Dendritic cell treated with granulocyte-macrophage colony-stimulating factor and Interleukin-4, amounts not matched to agents 40 ng/mL and 50 ng/mL, for 4 days (primary cell): ENCODE data around the gene COLEC11.
"Not testable (repeated sequence)": the region's sequence is repeated elsewhere in the genome, so short reads cannot be mapped to it uniquely, and the experiment has no call there.

Experiments used
- H3K27ac Mint-ChIP-seq: one replicate; pipeline ENCODE4 v1.8.0; 2022; ENCODE audit warnings: mild to moderate bottlenecking, mixed read lengths
- H3K27me3 Mint-ChIP-seq: one replicate; pipeline ENCODE4 v1.8.0; 2022; ENCODE audit warnings: mild to moderate bottlenecking, mixed read lengths
- H3K36me3 Mint-ChIP-seq: one replicate; pipeline ENCODE4 v1.8.0; 2022; ENCODE audit warnings: low read depth, mixed read lengths
- H3K4me1 Mint-ChIP-seq: one replicate; pipeline ENCODE4 v1.8.0; 2022; ENCODE audit warnings: low read depth, mixed read lengths
- H3K4me3 Mint-ChIP-seq: one replicate; pipeline ENCODE4 v1.8.0; 2022; ENCODE audit warnings: mild to moderate bottlenecking, moderate library complexity, mixed read lengths
- H3K9me3 Mint-ChIP-seq: one replicate; pipeline ENCODE4 v1.8.0; 2022; ENCODE audit warnings: mixed read lengths
- intact Hi-C: fragments of 100-400 bp; cut with micrococcal nuclease; formaldehyde crosslinking; loops from one replicate; pipeline ENCODE4 v1.15.0; 2022

COLEC11 gene

DNA sequence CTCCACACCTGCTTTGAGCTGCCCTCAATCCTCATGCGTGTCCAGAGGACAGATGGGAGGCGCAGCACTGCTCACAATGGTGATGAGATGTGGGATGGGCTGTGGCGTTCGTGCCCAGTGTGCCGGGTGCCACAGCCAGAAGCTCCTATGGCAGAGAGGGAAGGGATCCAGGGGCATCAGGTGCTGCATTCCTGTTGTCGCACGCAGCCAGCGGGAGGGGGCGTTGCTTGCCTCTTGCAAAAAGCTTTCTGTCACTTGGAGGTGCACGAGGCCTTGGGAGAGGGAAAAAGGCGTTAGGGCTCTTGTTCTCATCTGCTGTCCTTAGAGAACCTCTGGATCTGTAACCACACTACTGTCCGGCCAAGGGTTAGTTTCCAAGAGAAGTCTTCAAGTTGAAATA, 33.9 kb downstream of the COLEC11 start:
- Mint-ChIP-seq H3K27me3 (no peaks in the 10 kb centered on the region), H3K27ac (no peak overlapping the region), H3K36me3 (no peaks in the 10 kb centered on the region), H3K4me3 (no peak overlapping the region), H3K4me1 (no peaks in the 10 kb centered on the region), H3K9me3 (no peaks in the 10 kb centered on the region)
- intact Hi-C loops = no loop called here

DNA sequence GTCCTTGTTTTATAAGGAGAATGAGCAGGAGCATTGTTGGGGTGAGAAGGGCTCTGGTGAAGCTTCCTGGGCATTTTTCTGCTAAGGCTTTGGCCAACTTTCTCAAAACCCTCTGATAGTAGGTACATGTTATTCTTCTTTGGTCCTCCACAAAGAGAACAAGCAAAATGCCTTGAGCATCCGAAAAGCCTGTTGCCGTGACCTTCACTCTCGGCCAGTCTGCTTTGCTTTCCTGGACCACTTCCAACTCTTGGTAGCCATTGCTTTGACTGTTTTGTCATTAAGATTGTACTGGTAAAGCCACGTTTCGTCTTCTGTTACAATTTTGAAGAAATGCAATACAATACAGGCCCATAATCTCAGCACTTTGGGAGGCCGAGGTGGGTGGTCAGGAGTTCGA, 35.7 kb downstream of the COLEC11 start:
- Mint-ChIP-seq H3K9me3 (no peaks in the 10 kb centered on the region), H3K4me3 (no peak overlapping the region), H3K27me3 (no peaks in the 10 kb centered on the region), H3K4me1 (no peaks in the 10 kb centered on the region), H3K27ac (no peak overlapping the region), H3K36me3 (no peaks in the 10 kb centered on the region)
- intact Hi-C loops = no loop called here

DNA sequence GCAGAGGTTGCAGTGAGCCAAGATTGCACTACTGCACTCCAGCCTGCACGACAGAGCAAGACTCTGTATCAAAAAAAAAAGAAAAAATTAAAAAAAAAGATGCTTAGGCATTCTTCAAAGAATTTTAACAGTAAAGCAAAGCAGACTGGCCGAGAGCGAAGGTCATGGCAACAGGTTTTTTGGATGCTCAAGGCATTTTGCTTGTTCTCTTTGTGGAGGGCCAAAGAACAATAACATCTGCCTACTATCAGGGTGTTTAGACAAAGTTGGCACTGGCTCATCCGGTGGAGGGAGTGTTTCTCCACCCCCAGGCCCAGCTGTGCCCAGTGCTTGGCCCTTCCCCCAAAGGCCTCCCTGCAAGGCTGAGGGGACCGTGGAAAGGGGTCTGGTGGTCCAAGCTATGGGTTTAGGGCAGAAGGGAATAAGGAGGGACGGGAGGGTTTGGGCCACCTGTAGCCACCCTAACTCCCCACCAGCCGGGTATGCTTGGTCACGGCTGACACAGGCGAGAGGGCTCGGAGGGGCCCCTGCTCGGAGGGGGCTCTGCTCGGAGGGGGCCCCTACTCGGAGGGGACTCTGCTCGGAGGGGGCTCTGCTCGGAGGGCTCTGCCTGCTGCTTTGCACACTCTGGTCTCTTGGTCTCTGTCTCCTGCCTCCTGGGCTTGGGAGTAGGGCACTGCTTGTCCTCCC, 36.4 kb downstream of the COLEC11 start:
- no peaks in the 10 kb centered on the region for H3K36me3 Mint-ChIP-seq
- no peaks in the 10 kb centered on the region for H3K9me3 Mint-ChIP-seq
- no peaks in the 10 kb centered on the region for H3K27me3 Mint-ChIP-seq
- H3K27ac Mint-ChIP-seq = no peak overlapping the region
- no peaks in the 10 kb centered on the region for H3K4me1 Mint-ChIP-seq
- intact Hi-C loops = no loop called here
- H3K4me3 Mint-ChIP-seq = no peak overlapping the region

DNA sequence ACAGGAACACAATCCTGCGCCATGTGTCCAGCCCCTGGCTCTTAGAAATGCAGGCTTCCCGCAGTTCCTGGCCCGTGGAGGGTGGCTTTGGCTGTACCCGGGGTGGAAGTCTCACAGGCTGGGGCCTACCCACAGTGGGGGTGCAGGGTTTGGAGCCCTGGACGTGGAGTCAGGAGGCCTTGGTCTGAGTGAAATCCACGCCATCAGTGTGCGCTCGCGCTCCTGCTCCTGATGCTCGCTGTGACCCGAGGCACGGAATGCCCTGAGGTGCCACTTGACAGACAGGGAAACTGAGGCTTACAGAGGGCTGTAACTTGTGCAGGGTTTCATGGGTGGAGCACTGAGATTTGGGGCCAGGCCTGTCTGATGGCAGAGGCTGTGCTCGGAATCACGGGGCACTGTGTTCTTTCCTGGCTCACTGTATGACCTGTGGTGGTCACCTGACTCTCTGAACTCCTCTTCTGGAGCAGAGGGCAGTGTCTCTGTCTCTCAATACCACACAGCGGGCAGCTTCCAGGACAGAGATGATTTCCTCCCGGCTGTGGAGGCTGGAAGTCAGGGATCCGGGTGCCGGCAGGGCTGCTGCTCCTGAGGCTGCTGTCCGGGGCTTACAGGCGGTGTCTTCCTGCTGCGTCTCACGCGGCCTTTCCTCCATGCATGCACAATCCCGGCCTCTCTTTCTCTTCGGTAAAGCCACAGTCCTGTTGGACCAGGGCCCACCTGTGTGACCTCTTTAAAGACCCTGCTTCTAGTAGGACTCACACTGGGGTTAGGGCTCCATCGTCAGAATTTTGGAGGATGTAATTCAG, 37.1 kb downstream of the COLEC11 start:
- H3K27me3 Mint-ChIP-seq = no peaks in the 10 kb centered on the region

DNA sequence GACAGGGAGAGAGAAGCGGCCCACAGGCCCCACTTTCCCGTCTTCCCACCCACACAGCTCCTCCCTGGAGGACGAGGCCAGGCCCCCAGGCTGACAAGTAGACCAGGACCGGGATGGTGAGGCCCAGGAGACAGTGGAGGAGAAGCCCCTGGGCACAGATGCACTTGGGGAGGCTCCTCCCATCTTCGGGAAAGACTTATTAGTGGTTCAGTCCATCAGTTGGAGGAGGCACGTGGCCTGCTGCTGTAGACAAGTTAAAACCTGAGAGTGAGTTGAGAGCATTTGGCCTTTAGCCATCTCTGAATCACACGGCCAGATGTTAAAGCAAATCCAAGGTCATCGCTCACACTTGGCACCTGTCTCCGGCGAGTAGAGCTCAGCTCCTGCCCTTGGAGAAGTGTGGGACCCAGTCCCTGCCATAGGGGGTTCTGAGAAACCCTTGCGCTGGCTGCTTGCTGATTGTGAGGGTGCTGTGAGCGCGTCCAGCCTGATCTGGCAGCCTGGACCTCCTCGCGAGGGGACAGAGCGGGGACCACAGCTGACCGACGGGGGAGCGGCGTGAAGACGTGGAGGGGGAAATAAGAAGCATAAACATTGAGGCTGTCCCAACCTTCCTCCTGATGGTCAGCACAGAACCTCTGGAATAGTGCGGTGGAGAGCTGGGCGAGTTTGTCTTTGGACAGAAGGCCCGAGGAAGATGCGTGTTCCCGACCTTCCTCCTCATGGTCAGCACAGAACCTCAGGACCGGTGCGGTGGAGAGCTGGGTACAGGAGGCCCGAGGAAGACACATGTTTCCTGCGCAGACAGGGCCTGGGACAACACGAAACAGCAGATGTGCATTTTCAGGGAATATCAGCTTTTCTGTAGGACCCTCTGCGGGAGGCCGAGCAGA, 38.4 kb downstream of the COLEC11 start:
- intact Hi-C loops = no loop called here
- Mint-ChIP-seq H3K27ac (no peak overlapping the region), H3K27me3 (no peaks in the 10 kb centered on the region), H3K9me3 (no peaks in the 10 kb centered on the region), H3K36me3 (no peaks in the 10 kb centered on the region), H3K4me3 (no peak overlapping the region), H3K4me1 (no peaks in the 10 kb centered on the region)

More for the DNA sequence above, 37.1 kb downstream of the COLEC11 start:
- intact Hi-C loops = no loop called here
- Mint-ChIP-seq H3K4me3 (no peak overlapping the region), H3K9me3 (no peaks in the 10 kb centered on the region), H3K4me1 (no peaks in the 10 kb centered on the region), H3K27ac (no peak overlapping the region), H3K36me3 (no peaks in the 10 kb centered on the region)

DNA sequence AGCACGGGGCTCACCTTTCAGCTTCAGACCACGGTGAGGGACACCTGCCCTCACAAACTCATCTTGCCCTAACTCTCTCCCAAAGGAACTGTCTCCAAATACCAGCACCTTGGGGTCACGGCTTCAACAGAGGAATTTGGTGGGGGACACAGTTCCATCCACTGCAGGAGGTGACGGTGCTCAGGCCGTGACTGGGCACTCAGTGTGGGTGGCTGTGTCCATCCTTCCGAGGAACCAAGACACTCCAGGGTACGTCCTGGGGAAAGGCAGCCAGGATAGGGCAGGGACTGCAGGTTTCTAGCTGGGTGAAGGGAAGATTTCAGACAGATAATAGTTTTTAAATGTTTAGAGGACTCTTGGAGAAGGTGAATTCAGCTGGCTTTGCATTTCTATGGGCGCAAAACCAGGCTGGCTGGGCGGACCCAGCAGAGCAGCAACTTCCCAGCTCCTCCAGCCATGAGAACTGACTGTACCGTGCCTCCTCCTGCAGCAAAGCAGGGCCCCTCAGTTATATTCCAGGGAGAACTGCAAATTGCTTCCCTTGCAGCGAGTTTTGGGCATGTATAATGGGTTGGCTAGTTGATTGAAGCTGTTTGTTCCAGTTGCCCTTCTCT, 39.2 kb downstream of the COLEC11 start:
- Mint-ChIP-seq H3K36me3 (no peaks in the 10 kb centered on the region), H3K4me1 (no peaks in the 10 kb centered on the region), H3K4me3 (no peak overlapping the region), H3K27me3 (no peaks in the 10 kb centered on the region), H3K27ac (no peak overlapping the region), H3K9me3 (no peaks in the 10 kb centered on the region)
- intact Hi-C loops = no loop called here

DNA sequence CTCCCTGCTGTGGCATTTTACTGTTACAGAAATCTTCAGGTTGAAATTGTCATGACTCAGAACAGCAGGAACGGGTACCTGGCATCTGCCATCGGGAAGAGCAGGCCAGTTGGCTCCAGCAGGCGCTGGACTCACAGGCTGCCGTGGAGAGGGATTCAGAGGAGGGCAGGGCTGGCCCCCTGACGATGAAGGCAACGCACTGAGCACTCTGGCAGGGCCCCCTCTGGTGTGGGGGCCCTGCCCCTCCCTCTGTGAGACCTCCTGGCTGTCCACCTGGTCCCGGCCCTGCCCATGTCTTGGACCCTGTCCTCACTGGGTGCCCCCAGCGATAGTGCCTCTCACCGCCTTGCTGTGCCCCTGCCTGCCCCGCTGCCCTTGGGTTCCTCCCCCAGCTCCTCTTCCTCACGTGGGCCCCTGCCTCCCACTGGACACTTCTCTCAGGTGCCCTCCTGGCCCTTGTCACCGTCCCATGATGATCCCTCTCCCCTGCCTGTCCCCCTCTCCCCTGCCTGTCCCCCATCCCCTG, 39.7 kb downstream of the COLEC11 start:
- Mint-ChIP-seq H3K4me3 (no peak overlapping the region), H3K4me1 (no peaks in the 10 kb centered on the region), H3K36me3 (no peaks in the 10 kb centered on the region), H3K27me3 (no peaks in the 10 kb centered on the region), H3K9me3 (no peaks in the 10 kb centered on the region), H3K27ac (no peak overlapping the region)
- intact Hi-C loops = no loop called here

DNA sequence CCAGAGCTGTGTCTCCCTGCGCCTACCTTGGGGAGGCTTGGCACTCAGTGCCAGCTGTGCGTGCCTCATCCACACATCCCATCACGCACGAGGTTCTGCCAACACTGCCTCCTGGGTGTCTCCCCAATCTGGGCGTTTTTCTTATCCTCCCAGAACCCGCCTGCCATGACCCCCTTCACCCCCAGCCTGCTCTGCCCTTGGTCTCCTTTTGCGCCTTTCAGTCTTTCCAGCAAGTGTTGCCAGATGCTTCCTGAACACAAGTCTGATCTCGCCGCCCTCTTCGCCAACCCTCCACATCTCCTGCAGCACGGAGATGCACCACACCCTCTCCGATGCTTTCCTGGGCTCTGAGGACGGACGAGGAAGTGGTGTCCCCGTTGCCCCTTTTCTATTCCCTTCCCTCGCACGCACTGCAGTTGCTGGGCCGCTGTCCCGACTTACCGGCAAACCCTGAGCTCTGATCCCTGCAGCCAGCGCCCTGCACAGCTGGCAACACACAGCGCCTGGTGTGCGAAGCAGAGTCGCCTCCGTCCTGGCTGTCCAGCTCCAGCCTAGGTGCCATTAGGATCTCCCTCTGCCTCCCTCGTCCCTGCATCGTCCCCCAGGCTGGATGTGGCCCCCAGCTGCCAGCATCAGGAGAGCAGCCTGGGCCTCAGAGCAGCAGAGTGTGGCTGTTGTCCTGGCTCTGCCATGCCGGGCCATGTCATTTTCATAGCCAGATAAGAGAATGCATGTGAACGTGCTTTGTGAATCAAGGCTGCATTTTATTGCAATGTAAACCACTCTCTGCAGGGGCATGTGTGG, 40.5 kb downstream of the COLEC11 start:
- H3K4me1 Mint-ChIP-seq = no peaks in the 10 kb centered on the region
- no peaks in the 10 kb centered on the region for H3K27me3 Mint-ChIP-seq
- H3K36me3 Mint-ChIP-seq = no peaks in the 10 kb centered on the region
- H3K4me3 Mint-ChIP-seq = no peak overlapping the region
- intact Hi-C loops = no loop called here
- no peaks in the 10 kb centered on the region for H3K9me3 Mint-ChIP-seq
- H3K27ac Mint-ChIP-seq = no peak overlapping the region

DNA sequence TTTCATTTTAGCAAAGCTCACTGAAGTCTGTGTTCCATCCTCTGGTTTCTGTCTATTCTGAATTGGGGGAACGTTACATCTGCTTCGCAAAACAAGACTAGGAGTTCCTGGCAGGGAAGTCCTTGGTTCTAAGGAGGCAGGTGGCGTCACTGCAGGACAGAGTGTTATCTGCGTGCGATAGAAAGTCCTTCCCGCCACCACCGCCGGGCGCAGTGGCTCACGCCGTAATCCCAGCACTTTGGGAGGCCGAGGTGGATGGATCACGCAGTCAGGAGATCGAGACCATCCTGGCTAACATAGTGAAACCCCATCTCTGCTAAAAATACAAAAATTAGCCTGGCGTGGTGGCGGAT, 41.0 kb downstream of the COLEC11 start:
- H3K4me3 Mint-ChIP-seq, intact Hi-C loops, H3K27me3 Mint-ChIP-seq, H3K27ac Mint-ChIP-seq, H3K4me1 Mint-ChIP-seq, H3K36me3 Mint-ChIP-seq, H3K9me3 Mint-ChIP-seq: not testable (repeated sequence)

DNA sequence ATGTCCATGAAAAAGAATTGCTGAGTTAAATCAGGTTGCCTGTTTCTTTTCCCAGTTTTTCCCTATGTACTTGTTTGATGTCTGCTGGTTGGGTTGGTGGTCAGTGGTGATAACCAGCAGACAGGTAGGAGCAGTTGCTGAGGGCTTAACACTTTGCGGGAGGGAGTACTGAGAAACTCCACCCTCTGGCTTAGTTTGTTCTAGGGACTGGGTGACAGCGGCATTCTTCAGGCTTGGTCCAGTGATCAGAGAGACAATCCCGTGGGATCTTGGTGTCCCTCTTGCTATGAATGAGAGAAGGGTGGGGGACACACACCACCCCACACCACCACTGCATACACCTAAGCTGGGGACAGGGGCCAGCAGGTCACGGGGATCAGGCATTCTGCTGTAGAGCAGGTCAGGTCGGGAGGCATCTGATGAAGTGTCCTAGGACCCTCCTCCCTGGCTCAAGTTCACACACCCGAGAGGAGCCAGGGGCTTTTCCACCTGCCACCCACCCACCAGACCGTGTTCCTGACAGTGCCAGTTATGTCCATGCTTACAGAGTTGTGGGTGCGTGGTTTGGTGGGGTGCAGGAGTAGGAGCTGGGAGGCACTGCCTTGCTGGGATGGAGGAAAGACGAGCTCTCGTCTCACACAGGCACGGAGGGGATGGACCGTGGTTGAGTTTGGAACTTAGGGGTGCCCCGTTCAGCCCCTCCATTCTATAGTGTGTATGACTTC, 41.8 kb downstream of the COLEC11 start:
- H3K36me3 Mint-ChIP-seq = no peaks in the 10 kb centered on the region
- no peak overlapping the region for H3K27ac Mint-ChIP-seq
- no peaks in the 10 kb centered on the region for H3K27me3 Mint-ChIP-seq
- intact Hi-C loops = no loop called here
- H3K4me3 Mint-ChIP-seq = no peak overlapping the region
- H3K9me3 Mint-ChIP-seq = no peaks in the 10 kb centered on the region
- H3K4me1 Mint-ChIP-seq = no peaks in the 10 kb centered on the region

DNA sequence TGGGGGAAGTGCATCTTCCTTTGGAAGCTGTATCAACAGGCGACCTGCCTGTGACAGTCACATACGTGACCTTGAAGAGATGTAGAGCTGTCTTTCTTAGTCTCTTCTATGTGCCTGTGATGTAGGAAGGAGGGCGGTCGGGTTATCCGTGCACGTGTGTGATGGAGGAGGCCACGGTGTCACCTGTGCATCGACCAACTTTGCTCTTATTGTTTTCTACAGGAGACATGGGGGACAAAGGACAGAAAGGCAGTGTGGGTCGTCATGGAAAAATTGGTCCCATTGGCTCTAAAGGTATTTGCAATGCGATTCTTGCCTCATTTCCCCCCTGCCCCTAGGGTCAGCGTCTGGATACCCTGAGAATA, 42.4 kb downstream of the COLEC11 start:
- intact Hi-C loops = no loop called here
- no peaks in the 10 kb centered on the region for H3K9me3 Mint-ChIP-seq
- H3K27ac Mint-ChIP-seq = no peak overlapping the region
- no peak overlapping the region for H3K4me3 Mint-ChIP-seq
- H3K36me3 Mint-ChIP-seq = no peaks in the 10 kb centered on the region
- no peaks in the 10 kb centered on the region for H3K27me3 Mint-ChIP-seq
- no peaks in the 10 kb centered on the region for H3K4me1 Mint-ChIP-seq

DNA sequence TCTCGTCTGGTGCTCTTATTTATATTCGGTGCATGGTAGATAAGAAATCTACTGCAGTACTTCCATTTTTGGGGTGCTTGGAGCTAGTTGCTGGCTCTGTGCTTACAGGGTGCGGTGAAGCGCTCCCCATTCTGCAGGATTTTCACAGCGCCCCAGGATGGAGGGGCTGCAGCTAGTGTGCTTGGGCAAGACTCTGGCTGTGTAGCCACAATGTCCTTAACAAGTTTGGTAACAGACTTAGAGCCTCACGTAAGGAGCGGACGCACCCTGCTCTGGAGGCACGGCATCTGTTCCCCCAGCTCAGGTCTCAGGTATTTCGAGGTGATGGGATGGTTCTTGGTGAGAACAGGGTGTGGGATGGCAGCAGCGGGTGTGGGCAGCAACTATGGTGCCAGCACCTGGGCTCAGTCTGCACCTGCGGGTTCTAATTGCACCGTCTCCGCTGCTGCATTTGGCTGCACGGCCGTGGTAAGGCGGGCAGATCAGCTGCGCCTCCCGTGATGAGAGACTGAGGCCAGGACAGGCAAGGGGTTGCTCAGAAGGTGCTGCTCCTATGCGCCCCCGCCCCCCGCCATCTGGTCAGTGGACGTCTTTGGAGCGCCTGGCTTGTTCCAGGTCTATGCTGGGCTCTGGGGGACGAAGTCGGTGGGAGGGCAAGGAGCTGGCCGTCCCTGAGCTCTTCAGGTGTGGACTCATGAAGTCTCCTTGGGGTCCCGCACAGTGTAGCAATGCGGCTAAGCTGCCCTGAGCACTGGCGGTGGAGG, 43.0 kb downstream of the COLEC11 start:
- no peaks in the 10 kb centered on the region for H3K4me1 Mint-ChIP-seq
- H3K9me3 Mint-ChIP-seq = no peaks in the 10 kb centered on the region
- intact Hi-C loops = no loop called here
- H3K27ac Mint-ChIP-seq = no peak overlapping the region
- H3K4me3 Mint-ChIP-seq = no peak overlapping the region
- H3K36me3 Mint-ChIP-seq = no peaks in the 10 kb centered on the region
- no peaks in the 10 kb centered on the region for H3K27me3 Mint-ChIP-seq
